Anterior cingulate cortex (tissue), 58 donors: ENCODE data around the gene HINFP.

Experiments used
- DNase-seq, 58 donors: peaks; one replicate each; lab custom pipeline; 2025; lab: John Stamatoyannopoulos, UW

The HINFP gene, protein sequence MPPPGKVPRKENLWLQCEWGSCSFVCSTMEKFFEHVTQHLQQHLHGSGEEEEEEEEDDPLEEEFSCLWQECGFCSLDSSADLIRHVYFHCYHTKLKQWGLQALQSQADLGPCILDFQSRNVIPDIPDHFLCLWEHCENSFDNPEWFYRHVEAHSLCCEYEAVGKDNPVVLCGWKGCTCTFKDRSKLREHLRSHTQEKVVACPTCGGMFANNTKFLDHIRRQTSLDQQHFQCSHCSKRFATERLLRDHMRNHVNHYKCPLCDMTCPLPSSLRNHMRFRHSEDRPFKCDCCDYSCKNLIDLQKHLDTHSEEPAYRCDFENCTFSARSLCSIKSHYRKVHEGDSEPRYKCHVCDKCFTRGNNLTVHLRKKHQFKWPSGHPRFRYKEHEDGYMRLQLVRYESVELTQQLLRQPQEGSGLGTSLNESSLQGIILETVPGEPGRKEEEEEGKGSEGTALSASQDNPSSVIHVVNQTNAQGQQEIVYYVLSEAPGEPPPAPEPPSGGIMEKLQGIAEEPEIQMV

DNA sequence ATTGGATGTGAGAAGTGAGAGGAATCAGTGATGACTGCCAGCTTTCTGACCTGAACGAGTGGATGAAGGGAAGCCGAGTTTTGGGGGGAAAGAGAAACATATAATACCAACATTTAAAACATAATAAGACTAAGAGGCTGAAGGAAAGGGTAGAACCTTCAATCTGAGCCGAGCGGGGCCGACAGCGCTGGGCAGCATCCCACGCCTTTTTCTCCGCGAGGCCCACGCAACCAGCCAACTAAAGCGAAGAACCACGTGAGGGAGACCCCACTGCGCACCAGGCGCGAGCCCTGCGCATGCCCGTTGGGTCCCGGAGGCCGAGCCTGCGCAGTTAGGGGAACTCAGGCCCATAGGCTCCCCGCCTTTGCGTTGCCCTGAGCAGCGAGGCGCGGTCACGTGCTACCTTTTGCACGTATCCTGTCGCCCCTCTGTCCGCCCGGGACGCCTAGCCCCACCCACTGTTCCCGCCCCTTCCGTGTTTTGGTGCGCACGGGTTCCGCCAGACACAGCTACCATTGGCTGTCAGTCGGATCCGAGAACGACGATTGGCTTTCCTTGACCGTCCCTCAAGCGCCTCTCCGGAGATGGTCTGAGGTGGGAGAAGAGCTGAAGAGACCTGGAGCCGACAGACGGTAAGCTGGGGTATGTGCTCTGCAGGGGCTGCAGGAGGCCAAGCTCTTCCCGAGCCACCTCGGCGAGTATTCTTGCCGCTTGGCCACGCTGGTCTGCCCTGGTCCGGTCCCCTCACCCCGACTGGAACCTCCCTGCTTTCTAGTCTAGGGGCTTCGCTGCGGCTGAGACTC is at the start of gene HINFP:
Gene HINFP, plus strand, starts transcription at position 573 of the 803 bp plus-strand sequence. CDS start 5,365 bp downstream, outside the sequence.
- DNase-seq, result peak; percentile 94 to 100 (median 100)

DNA sequence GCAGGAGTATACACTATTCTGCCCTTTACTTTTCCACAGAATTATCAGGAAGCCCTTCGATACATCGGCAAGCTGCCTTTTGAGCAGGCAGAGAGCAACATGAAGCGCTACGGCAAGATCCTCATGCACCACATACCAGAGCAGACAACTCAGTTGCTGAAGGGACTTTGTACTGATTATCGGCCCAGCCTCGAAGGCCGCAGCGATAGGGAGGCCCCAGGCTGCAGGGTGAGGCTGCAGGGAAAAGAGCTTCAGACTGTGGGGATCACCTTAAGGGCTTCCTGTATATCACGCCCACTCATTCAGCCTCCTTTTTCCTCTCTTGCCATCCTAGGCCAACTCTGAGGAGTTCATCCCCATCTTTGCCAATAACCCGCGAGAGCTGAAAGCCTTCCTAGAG is 43.5 kb upstream of the HINFP start:
- DNase-seq, result no peak

- DNase-seq, result no peak
These were observed 42.5 kb upstream of the HINFP start for GRCh38 chr11:119078675-119079420.

DNA sequence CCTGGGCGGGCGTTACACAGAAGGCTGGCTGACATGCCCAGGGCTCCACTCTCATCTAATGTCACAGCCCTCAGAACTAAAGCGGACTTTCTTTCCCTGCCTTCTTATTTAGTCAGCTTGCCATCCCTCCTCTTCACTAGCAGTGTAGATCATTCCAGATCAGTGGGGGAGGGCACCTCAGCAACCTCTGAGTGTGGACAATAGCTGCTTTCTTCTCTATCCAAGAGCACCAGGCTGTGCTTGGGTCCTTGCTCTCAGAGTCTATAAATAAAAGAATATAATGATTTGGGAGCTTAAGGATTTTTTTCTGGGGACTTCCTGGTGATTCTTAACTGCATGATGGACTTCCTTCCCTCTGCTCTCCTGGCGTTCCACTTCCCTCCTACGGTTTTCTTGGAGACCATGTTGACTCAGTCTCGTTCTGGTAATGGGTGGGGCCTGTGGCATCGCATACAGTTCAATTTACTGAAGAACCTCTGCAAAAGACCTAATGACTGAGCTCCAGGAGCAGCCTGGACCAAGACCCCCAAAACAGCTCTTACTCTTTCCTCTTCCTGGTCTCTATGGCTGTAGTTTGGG is 39.6 kb upstream of the HINFP start:
- DNase-seq, result peak in 34 of 58 donors; percentile 12 to 77 (median 52)

GRCh38 chr11:119084663-119085436 is 36.5 kb upstream of the HINFP start, which contains the start of gene HMBS:
Gene HMBS (plus strand): TSS chr11:119084881. CDS start chr11:119085034, 153 bp downstream.
- peak; percentile 64 to 100 (median 94) for DNase-seq

DNA sequence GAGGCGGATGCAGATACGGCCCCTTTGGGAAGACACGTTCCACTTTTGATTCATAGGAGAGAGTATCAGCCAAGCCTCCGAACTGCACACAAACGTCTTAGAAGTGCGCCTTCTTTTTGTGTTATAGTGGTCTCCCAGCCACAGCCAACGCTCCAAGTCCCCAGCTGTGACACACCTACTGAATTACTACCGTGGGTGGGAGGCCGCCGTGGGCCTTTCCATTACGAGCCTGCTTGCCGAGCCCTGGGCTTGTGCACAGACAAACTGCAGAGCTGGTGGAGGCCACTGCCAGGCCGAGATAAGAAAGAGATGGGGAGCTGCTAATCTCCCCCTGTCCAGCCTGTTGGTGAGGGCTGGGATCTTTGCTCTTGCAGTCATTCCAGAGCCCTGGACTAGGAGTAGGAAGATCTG is 35.9 kb upstream of the HINFP start:
- DNase-seq, result peak in 3 of 58 donors; percentile 48 to 59 (median 56)

- DNase-seq, result no peak
These were observed 34.3 kb upstream of the HINFP start for GRCh38 chr11:119087123-119087522.

GRCh38 chr11:119087747-119088241 is 33.6 kb upstream of the HINFP start:
- no peak for DNase-seq

DNA sequence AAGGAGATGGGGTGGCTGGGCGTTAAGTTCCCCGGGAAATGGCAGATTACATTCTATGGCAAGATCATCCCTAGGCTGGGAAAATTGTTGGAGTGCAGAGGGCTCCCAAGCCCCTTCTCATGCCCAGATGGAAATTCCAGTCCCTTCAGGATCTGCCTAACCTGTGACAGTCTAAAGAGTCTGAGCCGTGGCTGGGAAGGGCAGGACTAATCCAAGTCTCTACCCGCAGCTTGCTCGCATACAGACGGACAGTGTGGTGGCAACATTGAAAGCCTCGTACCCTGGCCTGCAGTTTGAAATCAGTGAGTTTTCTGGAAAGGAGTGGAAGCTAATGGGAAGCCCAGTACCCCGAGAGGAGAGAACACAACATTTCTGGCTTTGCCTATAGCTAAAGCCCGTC is 33.0 kb upstream of the HINFP start:
- no peak for DNase-seq

DNA sequence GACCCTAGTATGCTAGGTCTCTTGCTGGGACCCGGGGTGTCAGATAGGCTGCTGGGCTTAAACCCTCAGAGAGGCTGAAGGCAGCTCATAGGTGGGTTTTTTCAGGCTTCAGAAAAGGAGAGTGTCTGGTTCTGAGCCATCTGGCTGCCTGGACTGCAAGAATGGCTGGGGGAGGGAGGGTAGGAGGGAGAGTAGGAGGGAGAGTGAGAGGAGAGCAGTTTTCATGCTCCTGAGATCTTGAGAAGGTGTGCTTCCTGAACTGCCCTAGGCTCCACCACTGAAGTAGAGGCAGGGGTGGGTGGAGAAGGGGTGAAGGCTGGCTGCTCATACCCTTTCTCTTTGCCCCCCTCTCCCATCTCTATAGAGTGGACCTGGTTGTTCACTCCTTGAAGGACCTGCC is 32.1 kb upstream of the HINFP start:
- no peak for DNase-seq

DNA sequence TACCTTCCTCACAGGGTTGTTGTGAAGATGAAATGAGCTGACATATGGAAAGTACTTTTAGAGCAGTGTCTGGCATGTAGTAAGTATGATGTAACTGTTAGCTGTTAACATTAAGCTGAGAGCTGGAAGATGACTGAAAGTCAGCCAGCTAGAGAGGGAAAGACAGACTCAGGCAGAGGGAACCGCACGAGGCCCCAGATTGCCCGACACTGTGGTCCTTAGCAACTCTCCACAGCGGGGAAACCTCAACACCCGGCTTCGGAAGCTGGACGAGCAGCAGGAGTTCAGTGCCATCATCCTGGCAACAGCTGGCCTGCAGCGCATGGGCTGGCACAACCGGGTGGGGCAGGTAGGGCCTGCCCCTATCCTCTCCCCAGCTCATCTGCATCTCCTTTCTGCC is 30.2 kb upstream of the HINFP start:
- DNase-seq, result peak in 1 of 58 donors; percentile 15

GRCh38 chr11:119091966-119092879 is 29.2 kb upstream of the HINFP start:
- DNase-seq, result no peak

DNA sequence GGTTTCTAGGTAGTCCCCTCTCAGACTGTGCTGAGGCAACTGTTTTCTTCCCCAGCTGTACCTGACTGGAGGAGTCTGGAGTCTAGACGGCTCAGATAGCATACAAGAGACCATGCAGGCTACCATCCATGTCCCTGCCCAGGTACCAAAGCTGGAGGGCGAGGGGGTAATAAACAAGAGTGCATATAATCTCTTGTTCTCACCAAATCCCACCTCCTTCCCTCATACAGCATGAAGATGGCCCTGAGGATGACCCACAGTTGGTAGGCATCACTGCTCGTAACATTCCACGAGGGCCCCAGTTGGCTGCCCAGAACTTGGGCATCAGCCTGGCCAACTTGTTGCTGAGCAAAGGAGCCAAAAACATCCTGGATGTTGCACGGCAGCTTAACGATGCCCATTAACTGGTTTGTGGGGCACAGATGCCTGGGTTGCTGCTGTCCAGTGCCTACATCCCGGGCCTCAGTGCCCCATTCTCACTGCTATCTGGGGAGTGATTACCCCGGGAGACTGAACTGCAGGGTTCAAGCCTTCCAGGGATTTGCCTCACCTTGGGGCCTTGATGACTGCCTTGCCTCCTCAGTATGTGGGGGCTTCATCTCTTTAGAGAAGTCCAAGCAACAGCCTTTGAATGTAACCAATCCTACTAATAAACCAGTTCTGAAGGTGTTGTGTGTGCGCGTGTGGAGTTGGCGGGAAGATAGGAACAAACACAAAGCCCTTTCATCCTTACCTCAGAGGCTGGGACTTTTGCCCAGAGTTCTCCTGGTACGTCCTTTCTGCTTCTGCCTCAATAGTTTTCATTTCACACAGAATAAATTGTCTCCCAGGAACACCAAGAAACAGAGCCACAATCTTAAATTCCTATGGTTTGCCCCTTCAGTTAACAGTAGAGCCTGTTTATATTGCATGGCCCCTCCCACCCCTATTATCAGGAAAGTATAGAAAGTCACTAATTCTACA is 28.2 kb upstream of the HINFP start:
- peak in 2 of 58 donors; percentile 10 for DNase-seq

DNA sequence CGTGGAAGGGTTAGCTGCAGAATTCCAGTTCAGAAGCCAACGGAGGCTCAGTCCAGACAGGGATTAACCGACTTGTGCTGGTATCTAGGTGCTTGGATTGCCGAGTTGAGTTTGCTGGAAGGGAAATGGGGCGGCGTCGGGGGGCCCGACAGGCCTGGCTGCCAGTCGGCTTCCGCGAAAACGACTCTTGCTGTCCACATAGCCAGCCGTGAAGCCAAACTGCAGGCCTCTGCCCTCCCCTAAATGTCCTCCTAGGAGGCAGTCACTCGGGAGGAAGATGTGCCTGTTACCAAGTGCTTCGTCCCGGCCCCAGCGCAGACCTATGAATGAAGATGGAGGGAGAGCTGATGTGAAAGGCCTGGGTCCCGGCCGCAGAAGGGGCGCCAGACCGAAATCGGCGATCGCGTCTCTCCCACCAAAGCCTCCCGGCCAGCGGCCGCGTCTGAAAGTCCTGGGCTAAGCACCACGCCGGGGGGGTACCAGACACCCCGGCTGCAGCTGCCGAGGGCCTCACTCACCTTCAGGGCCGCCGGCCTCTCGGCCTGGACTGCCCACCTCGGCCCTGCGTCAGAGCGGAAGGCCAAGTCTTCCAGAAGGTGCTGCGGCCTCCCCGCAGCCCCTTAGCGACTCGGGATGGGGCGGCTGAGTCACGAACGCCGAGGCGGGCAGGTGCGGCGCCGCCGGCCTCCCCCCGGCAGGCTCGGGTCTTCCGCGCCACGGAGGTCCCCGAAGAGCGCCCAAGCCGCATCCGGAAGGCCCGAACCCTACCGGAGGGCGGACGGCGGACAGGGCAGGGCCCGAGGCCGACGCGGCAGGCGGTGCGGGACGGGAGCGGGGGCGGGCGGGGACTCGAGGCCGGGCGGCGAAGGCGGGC is 27.2 kb upstream of the HINFP start:
- peak in 7 of 58 donors; percentile 17 to 61 (median 31) for DNase-seq

- peak in 37 of 58 donors; percentile 46 to 84 (median 75) for DNase-seq
These were observed 26.6 kb upstream of the HINFP start for GRCh38 chr11:119094816-119095065.
